ENCODE results near the gene ZCCHC7.

The ZCCHC7 gene

DNA sequence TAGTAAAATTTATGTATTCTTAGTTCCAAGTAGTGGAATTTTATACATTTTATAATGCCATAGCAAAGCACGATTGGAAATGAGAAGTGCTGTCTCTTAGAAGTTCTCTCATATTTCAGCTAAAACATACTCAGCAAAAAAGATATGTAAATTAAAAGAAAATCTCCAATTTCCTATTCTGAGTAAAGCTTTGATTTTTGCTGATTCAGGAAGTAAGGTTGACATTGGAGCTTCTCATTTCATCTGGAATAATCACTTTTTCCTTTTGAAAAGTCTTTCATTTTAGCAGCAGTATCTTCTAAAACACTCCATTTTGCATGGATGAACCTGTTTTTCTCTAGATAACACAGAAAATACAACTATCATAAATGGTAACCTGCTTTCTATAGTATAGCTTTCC, 121.0 kb downstream of the ZCCHC7 start:
- H3K4me3 ChIP-seq (ENCODE audit: low read depth, low read length): no peak overlapping the region
- no peak for DNase-seq

DNA sequence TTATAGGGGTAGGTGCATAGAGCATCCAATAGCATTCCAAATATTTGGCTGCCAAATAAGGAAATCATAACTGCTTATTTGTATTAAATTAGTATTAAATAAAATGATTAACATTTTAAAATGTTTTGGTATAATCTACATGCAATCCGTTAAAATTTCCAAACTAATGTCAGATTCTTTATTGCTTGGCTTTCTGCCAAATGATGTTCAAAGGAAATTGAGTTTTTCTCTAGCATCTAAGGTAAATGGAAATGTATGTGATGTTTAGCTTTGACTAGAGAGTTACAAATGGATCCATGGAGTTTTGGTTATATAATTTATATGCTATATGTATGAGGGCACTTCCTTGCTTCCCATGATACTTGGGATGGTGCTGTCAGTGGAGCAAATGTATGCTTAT, 121.7 kb downstream of the ZCCHC7 start:
- TF ChIP-seq, protein P1, sequence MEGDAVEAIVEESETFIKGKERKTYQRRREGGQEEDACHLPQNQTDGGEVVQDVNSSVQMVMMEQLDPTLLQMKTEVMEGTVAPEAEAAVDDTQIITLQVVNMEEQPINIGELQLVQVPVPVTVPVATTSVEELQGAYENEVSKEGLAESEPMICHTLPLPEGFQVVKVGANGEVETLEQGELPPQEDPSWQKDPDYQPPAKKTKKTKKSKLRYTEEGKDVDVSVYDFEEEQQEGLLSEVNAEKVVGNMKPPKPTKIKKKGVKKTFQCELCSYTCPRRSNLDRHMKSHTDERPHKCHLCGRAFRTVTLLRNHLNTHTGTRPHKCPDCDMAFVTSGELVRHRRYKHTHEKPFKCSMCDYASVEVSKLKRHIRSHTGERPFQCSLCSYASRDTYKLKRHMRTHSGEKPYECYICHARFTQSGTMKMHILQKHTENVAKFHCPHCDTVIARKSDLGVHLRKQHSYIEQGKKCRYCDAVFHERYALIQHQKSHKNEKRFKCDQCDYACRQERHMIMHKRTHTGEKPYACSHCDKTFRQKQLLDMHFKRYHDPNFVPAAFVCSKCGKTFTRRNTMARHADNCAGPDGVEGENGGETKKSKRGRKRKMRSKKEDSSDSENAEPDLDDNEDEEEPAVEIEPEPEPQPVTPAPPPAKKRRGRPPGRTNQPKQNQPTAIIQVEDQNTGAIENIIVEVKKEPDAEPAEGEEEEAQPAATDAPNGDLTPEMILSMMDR (IDR thresholded peaks at IDR 0.05; ENCODE audit: low read depth, low read length, missing control alignments): no peak
- H3K27me3 ChIP-seq (replicated peaks): no peaks in the 10 kb centered on the region
- H3K27ac ChIP-seq: no peak overlapping the region
- no peaks in the 10 kb centered on the region for H3K36me3 ChIP-seq (replicated peaks)
- in situ Hi-C loops (cut with HindIII; ENCODE audit: low pct_ligation_motif_present, low sequenced_read_pairs): no loop called here
- no peak for DNase-seq
- H3K4me3 ChIP-seq (ENCODE audit: low read depth, low read length): no peak overlapping the region

More for the DNA sequence above, 121.0 kb downstream of the ZCCHC7 start:
- in situ Hi-C loops (cut with HindIII; ENCODE audit: low pct_ligation_motif_present, low sequenced_read_pairs): no loop called here
- no peak overlapping the region for H3K27ac ChIP-seq
- no peaks in the 10 kb centered on the region for H3K36me3 ChIP-seq (replicated peaks)
- TF ChIP-seq, protein P1 (IDR thresholded peaks at IDR 0.05; ENCODE audit: low read depth, low read length, missing control alignments): no peak
- H3K27me3 ChIP-seq (replicated peaks): no peaks in the 10 kb centered on the region

DNA sequence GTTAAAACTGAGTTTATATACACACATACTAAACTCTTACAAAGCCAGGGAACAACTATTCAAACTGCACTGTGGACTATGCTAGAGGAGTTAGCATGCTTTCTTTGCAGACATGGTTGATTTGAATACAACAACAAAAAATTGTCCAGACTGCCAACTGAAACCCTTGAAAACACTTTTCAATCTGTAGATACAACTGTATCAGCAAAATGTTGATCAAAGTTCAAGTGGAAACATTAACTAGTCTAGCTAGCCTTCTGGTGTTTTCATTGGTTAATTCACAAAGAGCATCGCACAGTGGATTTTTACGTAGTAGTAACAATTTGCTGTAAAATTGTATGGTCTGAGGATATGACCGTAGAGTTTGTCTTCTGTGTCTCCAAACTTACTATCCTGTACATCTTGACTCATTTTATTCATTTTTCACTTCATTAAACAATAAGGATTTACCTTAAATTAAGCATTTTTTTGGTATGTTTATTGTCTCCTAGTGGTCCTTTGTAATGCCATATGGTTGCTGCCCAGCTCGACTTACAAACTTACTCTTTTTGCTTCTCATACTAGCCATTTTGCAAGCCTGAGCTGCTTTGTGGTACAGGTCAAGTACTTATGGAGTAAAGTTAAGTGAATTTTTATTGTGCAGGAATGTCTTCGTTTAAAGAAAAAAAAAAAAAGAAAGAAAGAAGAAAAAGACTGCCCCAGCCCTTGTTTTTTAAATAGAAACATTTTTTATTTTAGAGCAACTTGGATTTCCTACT, 123.4 kb downstream of the ZCCHC7 start:
- no peak for DNase-seq
- Histone ChIP-seq H3K36me3 (replicated peaks) (no peaks in the 10 kb centered on the region), H3K4me3 (ENCODE audit: low read depth, low read length) (no peak overlapping the region), H3K27me3 (replicated peaks) (no peaks in the 10 kb centered on the region), H3K27ac (no peak overlapping the region)
- TF ChIP-seq, protein P1 (IDR thresholded peaks at IDR 0.05; ENCODE audit: low read depth, low read length, missing control alignments): no peak
- in situ Hi-C loops (cut with HindIII; ENCODE audit: low pct_ligation_motif_present, low sequenced_read_pairs): no loop called here

DNA sequence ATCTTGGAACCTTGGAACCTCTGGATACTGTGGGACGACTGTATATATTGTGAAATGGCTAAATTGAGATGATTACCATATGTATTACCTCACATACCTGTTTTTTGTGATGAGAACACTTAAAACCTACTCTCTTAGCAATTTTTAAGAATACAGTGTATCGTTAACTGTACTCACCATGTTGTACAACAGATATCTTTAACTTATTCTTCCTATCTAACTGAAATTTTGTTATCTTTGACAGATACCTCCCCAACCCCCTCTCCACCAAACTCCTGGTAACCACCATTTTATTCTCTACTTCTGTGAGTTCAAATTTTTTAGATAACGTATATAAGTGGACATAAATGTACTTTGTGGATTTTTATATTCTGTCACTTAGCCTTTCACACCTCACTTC, 126.5 kb downstream of the ZCCHC7 start:
- TF ChIP-seq, protein P1 (IDR thresholded peaks at IDR 0.05; ENCODE audit: low read depth, low read length, missing control alignments): no peak
- H3K27ac ChIP-seq: no peak overlapping the region
- H3K4me3 ChIP-seq (ENCODE audit: low read depth, low read length): no peak overlapping the region
- no peaks in the 10 kb centered on the region for H3K36me3 ChIP-seq (replicated peaks)
- H3K27me3 ChIP-seq (replicated peaks): no peaks in the 10 kb centered on the region
- in situ Hi-C loops (cut with HindIII; ENCODE audit: low pct_ligation_motif_present, low sequenced_read_pairs): no loop called here
- DNase-seq: no peak

DNA sequence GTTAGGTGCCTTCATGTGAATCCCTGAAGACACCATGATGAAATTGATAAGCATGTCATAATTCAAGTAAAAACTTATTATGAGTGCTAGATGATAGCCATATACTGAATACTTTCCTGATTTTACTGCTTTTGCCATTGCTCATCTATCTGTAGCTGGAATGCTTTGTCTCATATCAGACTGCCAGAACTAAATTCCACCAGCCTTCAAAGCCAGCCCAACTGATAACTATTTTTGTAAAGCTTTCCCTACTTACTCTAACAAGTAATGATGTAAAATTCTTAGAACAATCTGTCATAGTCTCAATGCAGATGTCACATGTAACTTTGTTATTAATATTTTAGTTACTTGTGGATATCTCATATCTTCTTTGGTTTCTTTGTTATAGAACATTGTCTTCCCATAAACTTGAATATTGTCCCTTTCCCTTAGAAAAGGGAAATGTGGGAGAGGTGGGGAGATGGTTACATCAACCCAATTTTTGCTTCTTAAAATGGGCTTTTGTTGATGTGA, 128.3 kb downstream of the ZCCHC7 start:
- Histone ChIP-seq H3K36me3 (replicated peaks) (no peaks in the 10 kb centered on the region), H3K27me3 (replicated peaks) (no peaks in the 10 kb centered on the region), H3K27ac (no peak overlapping the region), H3K4me3 (ENCODE audit: low read depth, low read length) (no peak overlapping the region)
- TF ChIP-seq, protein P1 (IDR thresholded peaks at IDR 0.05; ENCODE audit: low read depth, low read length, missing control alignments): no peak
- in situ Hi-C loops (cut with HindIII; ENCODE audit: low pct_ligation_motif_present, low sequenced_read_pairs): no loop called here
- no peak for DNase-seq

Data from brain microvascular endothelial cell (primary cell).